K562 (cell line): ENCODE data around the gene MCL1. TPM values are rescaled to one million over a fixed set of nuclear protein-coding genes. Genes with fewer than 3 reads are reported as not detected.

Experiments
- ATF2 ChIP-seq: sonication (generic); formaldehyde crosslinking; IDR thresholded peaks from 2 replicates; pipeline ENCODE4 v1.8.1; 2022; ENCODE audit warnings: missing genetic modification reagents
- ATF3 ChIP-seq, 2 experiments: fragments of 450-650 bp in 1 of 2; sonication (generic) in 1 of 2; formaldehyde crosslinking in 1 of 2; IDR thresholded peaks in 1 of 2; conservative IDR thresholded peaks in 1 of 2; 2 replicates each; pipeline versions ENCODE4 v1.6.1 to v1.8.1; 2016 to 2023; ENCODE audit warnings: mild to moderate bottlenecking in 2 of 2, moderate library complexity in 2 of 2, inconsistent platforms in 1 of 2, missing genetic modification reagents in 1 of 2
- DLX4 ChIP-seq: fragments of 250-450 bp; sonication (Bioruptor Pico); IDR thresholded peaks from 2 replicates; pipeline ENCODE4 v1.6.1; 2021; ENCODE audit warnings: mild to moderate bottlenecking
- FOXP1 ChIP-seq: sonication (generic); formaldehyde crosslinking; IDR thresholded peaks from 2 replicates; pipeline ENCODE4 v1.8.0; 2022; ENCODE audit warnings: mild to moderate bottlenecking, missing genetic modification reagents
- GATAD2A ChIP-seq: fragments of 450-650 bp; IDR thresholded peaks from 2 replicates; pipeline ENCODE4 v1.6.1; 2017
- HIVEP1 ChIP-seq: fragments of 250-450 bp; sonication (Bioruptor Pico); IDR thresholded peaks from 2 replicates; pipeline ENCODE4 v1.4.0; 2020; ENCODE audit warnings: mild to moderate bottlenecking
- IRF1 ChIP-seq: sonication (generic); formaldehyde crosslinking; IDR thresholded peaks from 2 replicates; pipeline ENCODE4 v1.8.0; 2022; ENCODE audit warnings: missing genetic modification reagents, mild to moderate bottlenecking, borderline replicate concordance
- KAT7 ChIP-seq: sonication (generic); formaldehyde crosslinking; IDR thresholded peaks from 2 replicates; pipeline ENCODE4 v1.8.0; 2022; ENCODE audit warnings: missing genetic modification reagents, mild to moderate bottlenecking, borderline replicate concordance
- NFRKB ChIP-seq: fragments of 450-650 bp; IDR thresholded peaks from 2 replicates; pipeline ENCODE4 v1.6.1; 2016; ENCODE audit warnings: low read depth
- SMAD4 ChIP-seq: fragments of 250-450 bp; sonication (Bioruptor Pico); conservative IDR thresholded peaks from 2 replicates; pipeline ENCODE4 v1.8.0; 2021; ENCODE audit warnings: inconsistent platforms, mild to moderate bottlenecking, moderate library complexity
- ZNF146 ChIP-seq: IDR thresholded peaks from one replicate; pipeline ENCODE4 v1.6.1; 2018; ENCODE audit warnings: missing compliant biosample characterization; ENCODE audit not compliant: unreplicated experiment
- ZSCAN32 ChIP-seq: fragments of 450-650 bp; formaldehyde crosslinking; IDR thresholded peaks from 2 replicates; pipeline ENCODE4 v1.4.0; 2020; ENCODE audit warnings: mild to moderate bottlenecking, moderate library complexity
- polyA plus RNA-seq, 8 experiments: library from polyadenylated mRNA; depleted of rRNA in 4 of 8; stranded (reverse) in 5 of 8; unstranded in 3 of 8; fragments of >200 nt; fragmentation: Nextera tagmentation in 2 of 8; fragmentation: Illumina TruSeq in 1 of 8; extraction: Ambion mirVana in 2 of 8; extraction: Trizol in 1 of 8; gene quantifications; 2 replicates each; pipeline versions ENCODE4 v1.2.1 to v1.2.3, GENCODE V29; 2011 to 2014; ENCODE audit warnings: inconsistent platforms in 1 of 8, missing spikeins in 1 of 8
- total RNA-seq, 7 experiments: library from RNA; depleted of rRNA in 6 of 7; stranded (reverse); fragments of >200 nt in 6 of 7; fragmentation: Illumina TruSeq in 2 of 7; extraction: Trizol in 2 of 7; gene quantifications; 2 replicates each; pipeline versions ENCODE4 v1.2.1 to v1.2.3, GENCODE V29; 2011 to 2021; ENCODE audit warnings: low replicate concordance in 1 of 7
- TF ChIP-seq, protein P1 (sequence below): conservative IDR thresholded peaks from 2 replicates; pipeline ENCODE4 v1.6.1; 2011; ENCODE audit warnings: low read depth, mild to moderate bottlenecking, low read length; ENCODE audit not compliant: control insufficient read depth
- TF ChIP-seq, protein P2 (sequence below): sonication (generic); formaldehyde crosslinking; IDR thresholded peaks from 2 replicates; pipeline ENCODE4 v1.8.1; 2022; ENCODE audit warnings: missing genetic modification reagents
- TF ChIP-seq, protein P3 (sequence below): IDR thresholded peaks from 2 replicates; pipeline ENCODE4 v1.6.1; 2012; ENCODE audit warnings: low read depth, low read length, improper control_type of control experiment, borderline replicate concordance
- TF ChIP-seq, protein P4 (sequence below): fragments of 450-650 bp; IDR thresholded peaks from 2 replicates; pipeline ENCODE4 v1.6.1; 2016; ENCODE audit warnings: low read depth, mild to moderate bottlenecking, moderate library complexity

MCL1 gene
- total and polyA plus RNA-seq, 9 of the 15 experiments (the other 6 are each of a cell fraction or from before 2014, with no cell fraction given): 27.1 to 224 (median 138) TPM

GRCh38 chr1:150615346-150616201 is 36.2 kb upstream of the MCL1 start (continued):
- TF ChIP-seq ATF2 (CRISPR knock-in tag) (no peak), HIVEP1 (CRISPR knock-in tag) (no peak), ZSCAN32 (CRISPR knock-in tag) (no peak), ZNF146 (CRISPR knock-in tag) (no peak), GATAD2A (no peak), FOXP1 (no peak), ATF3 (IDR thresholded peaks at IDR 0.05) (peak; percentile 48; the same call in 1 of the 2 replicates), ATF3 (CRISPR knock-in tag; conservative IDR thresholded peaks at IDR 0.05) (no peak; the same call in 1 of the 2 replicates), DLX4 (CRISPR knock-in tag) (no peak), NFRKB (0 out of 2 replicates have a peak, but pooled peaks have one; percentile 50), IRF1 (CRISPR knock-in tag) (no peak), KAT7 (CRISPR knock-in tag) (no peak), SMAD4 (peak; percentile 84; the same call in 1 of the 2 replicates)
- TF ChIP-seq, protein P1, sequence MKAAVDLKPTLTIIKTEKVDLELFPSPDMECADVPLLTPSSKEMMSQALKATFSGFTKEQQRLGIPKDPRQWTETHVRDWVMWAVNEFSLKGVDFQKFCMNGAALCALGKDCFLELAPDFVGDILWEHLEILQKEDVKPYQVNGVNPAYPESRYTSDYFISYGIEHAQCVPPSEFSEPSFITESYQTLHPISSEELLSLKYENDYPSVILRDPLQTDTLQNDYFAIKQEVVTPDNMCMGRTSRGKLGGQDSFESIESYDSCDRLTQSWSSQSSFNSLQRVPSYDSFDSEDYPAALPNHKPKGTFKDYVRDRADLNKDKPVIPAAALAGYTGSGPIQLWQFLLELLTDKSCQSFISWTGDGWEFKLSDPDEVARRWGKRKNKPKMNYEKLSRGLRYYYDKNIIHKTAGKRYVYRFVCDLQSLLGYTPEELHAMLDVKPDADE: no peak
- TF ChIP-seq, protein P2, sequence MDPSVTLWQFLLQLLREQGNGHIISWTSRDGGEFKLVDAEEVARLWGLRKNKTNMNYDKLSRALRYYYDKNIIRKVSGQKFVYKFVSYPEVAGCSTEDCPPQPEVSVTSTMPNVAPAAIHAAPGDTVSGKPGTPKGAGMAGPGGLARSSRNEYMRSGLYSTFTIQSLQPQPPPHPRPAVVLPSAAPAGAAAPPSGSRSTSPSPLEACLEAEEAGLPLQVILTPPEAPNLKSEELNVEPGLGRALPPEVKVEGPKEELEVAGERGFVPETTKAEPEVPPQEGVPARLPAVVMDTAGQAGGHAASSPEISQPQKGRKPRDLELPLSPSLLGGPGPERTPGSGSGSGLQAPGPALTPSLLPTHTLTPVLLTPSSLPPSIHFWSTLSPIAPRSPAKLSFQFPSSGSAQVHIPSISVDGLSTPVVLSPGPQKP (CRISPR knock-in tag): no peak
- TF ChIP-seq, protein P3, sequence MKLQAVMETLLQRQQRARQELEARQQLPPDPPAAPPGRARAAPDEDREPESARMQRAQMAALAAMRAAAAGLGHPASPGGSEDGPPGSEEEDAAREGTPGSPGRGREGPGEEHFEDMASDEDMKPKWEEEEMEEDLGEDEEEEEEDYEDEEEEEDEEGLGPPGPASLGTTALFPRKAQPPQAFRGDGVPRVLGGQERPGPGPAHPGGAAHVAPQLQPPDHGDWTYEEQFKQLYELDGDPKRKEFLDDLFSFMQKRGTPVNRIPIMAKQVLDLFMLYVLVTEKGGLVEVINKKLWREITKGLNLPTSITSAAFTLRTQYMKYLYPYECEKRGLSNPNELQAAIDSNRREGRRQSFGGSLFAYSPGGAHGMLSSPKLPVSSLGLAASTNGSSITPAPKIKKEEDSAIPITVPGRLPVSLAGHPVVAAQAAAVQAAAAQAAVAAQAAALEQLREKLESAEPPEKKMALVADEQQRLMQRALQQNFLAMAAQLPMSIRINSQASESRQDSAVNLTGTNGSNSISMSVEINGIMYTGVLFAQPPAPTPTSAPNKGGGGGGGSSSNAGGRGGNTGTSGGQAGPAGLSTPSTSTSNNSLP: no peak
- TF ChIP-seq, protein P4, sequence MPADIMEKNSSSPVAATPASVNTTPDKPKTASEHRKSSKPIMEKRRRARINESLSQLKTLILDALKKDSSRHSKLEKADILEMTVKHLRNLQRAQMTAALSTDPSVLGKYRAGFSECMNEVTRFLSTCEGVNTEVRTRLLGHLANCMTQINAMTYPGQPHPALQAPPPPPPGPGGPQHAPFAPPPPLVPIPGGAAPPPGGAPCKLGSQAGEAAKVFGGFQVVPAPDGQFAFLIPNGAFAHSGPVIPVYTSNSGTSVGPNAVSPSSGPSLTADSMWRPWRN: no peak
